A549 (cell line): Measurements from ENCODE around the gene SLFN13.

Experiments
- CTCF ChIP-seq: fragments of >200 bp; sonication (Bioruptor Twin); formaldehyde crosslinking; IDR thresholded peaks from 3 replicates; pipeline ENCODE4 v1.5.1; 2016
- ESRRA ChIP-seq: fragments of 150-350 bp; IDR thresholded peaks from 2 replicates; pipeline ENCODE4 v1.6.1; 2014; ENCODE audit warnings: mild to moderate bottlenecking, low read length, borderline replicate concordance
- HMGXB4 ChIP-seq: fragments of 250-450 bp; sonication (Bioruptor Pico); IDR thresholded peaks from 2 replicates; pipeline ENCODE4 v1.5.0; 2021; ENCODE audit warnings: mild to moderate bottlenecking, moderate library complexity, borderline replicate concordance
- HOXA7 ChIP-seq: fragments of 250-450 bp; sonication (Bioruptor Pico); IDR thresholded peaks from 2 replicates; pipeline ENCODE4 v1.5.0; 2020; ENCODE audit warnings: mild to moderate bottlenecking, moderate library complexity
- NR3C1 ChIP-seq: fragments of >200 bp; sonication (Bioruptor Twin); formaldehyde crosslinking; IDR thresholded peaks from 3 replicates; pipeline ENCODE4 v1.6.1; 2017
- POLR2A ChIP-seq: IDR thresholded peaks from 2 replicates; pipeline ENCODE4 v1.6.1; 2012; ENCODE audit warnings: mild to moderate bottlenecking, low read length
- SMC3 ChIP-seq: fragments of >200 bp; sonication (Bioruptor Twin); formaldehyde crosslinking; IDR thresholded peaks from 3 replicates; pipeline ENCODE4 v1.6.1; 2018; ENCODE audit warnings: inconsistent platforms
- ZC3H11A ChIP-seq: fragments of 450-650 bp; IDR thresholded peaks from 2 replicates; pipeline ENCODE4 v1.6.1; 2014; ENCODE audit warnings: antibody characterized with exemption, mild to moderate bottlenecking
- ZSCAN20 ChIP-seq: fragments of 250-450 bp; sonication (Bioruptor Pico); IDR thresholded peaks from 2 replicates; pipeline ENCODE4 v1.8.0; 2022; ENCODE audit warnings: mild to moderate bottlenecking, moderate library complexity

- TF ChIP-seq NR3C1 = no peak
- no peak for TF ChIP-seq ZSCAN20 (CRISPR knock-in tag)
- no peak for TF ChIP-seq CTCF
- TF ChIP-seq HMGXB4 (CRISPR knock-in tag) = no peak
- no peak for TF ChIP-seq HOXA7
- no peak for TF ChIP-seq ESRRA
- TF ChIP-seq POLR2A = no peak
- TF ChIP-seq SMC3 = no peak
- TF ChIP-seq ZC3H11A = no peak
These were observed 1.1 kb downstream of the SLFN13 start for GRCh38 chr17:35447499-35447898.
